SK-N-SH (cell line): Measurements from ENCODE around the gene TNK2.

Experiments used
- EP300 ChIP-seq, 2 experiments: IDR thresholded peaks; 2 replicates each; pipeline versions ENCODE4 v1.4.0 to v1.6.1; 2012; ENCODE audit warnings: borderline replicate concordance in 1 of 2, low read depth in 1 of 2, low read length in 1 of 2
- GATA2 ChIP-seq: sonication (generic); formaldehyde crosslinking; IDR thresholded peaks from 2 replicates; pipeline ENCODE4 v1.5.0; 2020; ENCODE audit warnings: mild to moderate bottlenecking, missing genetic modification reagents
- JUND ChIP-seq: IDR thresholded peaks from 2 replicates; pipeline ENCODE4 v1.4.0; 2012
- PBX3 ChIP-seq: IDR thresholded peaks from 2 replicates; pipeline ENCODE4; 2012
- POLR2AphosphoS5 ChIP-seq: IDR thresholded peaks from 2 replicates; pipeline ENCODE4 v1.6.1; 2012; ENCODE audit warnings: low read depth, low read length
- RCOR1 ChIP-seq: fragments of 150-350 bp; IDR thresholded peaks from 2 replicates; pipeline ENCODE4 v1.6.1; 2017; ENCODE audit warnings: antibody characterized with exemption, low read length
- REST ChIP-seq: IDR thresholded peaks from 2 replicates; pipeline ENCODE4 v1.6.1; 2012; ENCODE audit warnings: mild to moderate bottlenecking, low read depth, low read length, moderate library complexity
- ZBTB33 ChIP-seq: IDR thresholded peaks from 2 replicates; pipeline ENCODE4 v1.4.0; 2012; ENCODE audit warnings: low read depth, borderline replicate concordance
- TF ChIP-seq, protein P1 (sequence below): fragments of 200-600 bp; sonication (generic); IDR thresholded peaks from 2 replicates; pipeline ENCODE4 v1.6.1; 2017; ENCODE audit warnings: antibody characterized with exemption, mild to moderate bottlenecking, moderate library complexity

- no peak for TF ChIP-seq REST
- TF ChIP-seq, protein P1, sequence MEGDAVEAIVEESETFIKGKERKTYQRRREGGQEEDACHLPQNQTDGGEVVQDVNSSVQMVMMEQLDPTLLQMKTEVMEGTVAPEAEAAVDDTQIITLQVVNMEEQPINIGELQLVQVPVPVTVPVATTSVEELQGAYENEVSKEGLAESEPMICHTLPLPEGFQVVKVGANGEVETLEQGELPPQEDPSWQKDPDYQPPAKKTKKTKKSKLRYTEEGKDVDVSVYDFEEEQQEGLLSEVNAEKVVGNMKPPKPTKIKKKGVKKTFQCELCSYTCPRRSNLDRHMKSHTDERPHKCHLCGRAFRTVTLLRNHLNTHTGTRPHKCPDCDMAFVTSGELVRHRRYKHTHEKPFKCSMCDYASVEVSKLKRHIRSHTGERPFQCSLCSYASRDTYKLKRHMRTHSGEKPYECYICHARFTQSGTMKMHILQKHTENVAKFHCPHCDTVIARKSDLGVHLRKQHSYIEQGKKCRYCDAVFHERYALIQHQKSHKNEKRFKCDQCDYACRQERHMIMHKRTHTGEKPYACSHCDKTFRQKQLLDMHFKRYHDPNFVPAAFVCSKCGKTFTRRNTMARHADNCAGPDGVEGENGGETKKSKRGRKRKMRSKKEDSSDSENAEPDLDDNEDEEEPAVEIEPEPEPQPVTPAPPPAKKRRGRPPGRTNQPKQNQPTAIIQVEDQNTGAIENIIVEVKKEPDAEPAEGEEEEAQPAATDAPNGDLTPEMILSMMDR, result no peak
- no peak for TF ChIP-seq POLR2AphosphoS5
- TF ChIP-seq PBX3, result no peak
- TF ChIP-seq RCOR1, result no peak
- TF ChIP-seq EP300 (IDR thresholded peaks at IDR 0.05; ENCODE audit: borderline replicate concordance in 1 of 2, low read depth in 1 of 2, low read length in 1 of 2), result no peak
- TF ChIP-seq JUND, result no peak
- no peak for TF ChIP-seq ZBTB33
- no peak for TF ChIP-seq GATA2 (CRISPR knock-in tag)
These were observed 28.8 kb downstream of the TNK2 start for GRCh38 chr3:195879416-195880036.
